ENCODE measurements around the gene TSPAN11.

TSPAN11 gene

DNA sequence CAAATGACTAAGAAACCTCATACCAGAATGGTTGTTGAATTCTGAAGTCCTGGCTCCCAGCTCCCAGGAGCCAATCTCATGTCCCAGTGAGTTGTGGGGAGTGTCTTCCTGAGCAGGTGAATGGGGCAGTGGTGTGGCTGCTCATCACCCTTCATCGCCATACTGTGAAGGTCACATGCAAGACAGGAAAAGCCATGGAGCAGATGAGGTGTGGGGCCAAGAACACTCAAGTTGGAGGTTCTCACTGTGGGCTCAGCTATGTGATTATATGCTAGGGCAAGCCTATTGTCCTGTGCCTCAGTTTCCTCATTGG lies 16.6 kb upstream of the TSPAN11 start:
- no peak for DNase-seq (ENCODE audit: low read depth in 2 of 2, low spot score in 1 of 2)

DNA sequence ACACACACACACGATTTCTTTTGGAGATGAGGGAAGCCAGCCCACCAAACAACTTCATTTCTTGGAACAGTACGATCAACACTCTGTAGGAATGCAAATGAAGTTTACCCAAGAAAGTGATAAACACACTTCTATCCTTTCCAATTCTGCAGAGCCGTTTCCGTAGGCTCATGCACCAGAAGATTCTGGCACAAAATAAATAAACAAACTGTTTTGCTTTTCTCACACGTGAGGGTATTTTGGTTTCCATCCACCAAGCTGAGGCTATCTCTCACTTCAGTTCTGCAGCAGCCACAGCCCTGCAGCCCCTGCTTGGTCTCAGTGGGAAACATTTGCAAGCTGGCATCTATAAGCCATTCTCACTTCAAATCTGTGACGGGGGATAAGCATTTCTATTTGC lies 15.3 kb upstream of the TSPAN11 start:
- DNase-seq (ENCODE audit: low read depth in 2 of 2, low spot score in 1 of 2) = no peak

DNA sequence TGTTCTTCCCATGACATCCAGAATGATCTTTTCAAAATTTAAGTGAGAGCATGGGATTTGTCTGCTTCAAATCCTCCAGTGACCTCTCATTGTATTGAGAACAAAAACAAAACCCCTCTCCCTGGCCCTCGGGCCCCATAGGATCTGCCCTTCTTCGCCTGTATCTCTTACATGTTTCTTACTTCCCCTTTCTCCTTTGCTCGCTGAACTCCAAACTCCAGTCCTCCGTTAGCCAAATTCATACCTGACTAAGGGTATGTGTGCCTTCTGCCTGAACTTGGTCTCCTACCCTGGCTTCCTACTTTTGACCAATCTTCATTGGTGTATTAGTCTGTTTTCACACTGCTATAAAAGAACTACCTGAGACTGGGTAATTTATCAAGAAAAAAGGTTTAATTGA lies 13.2 kb upstream of the TSPAN11 start:
- no peak for DNase-seq (ENCODE audit: low read depth in 2 of 2, low spot score in 1 of 2)

DNA sequence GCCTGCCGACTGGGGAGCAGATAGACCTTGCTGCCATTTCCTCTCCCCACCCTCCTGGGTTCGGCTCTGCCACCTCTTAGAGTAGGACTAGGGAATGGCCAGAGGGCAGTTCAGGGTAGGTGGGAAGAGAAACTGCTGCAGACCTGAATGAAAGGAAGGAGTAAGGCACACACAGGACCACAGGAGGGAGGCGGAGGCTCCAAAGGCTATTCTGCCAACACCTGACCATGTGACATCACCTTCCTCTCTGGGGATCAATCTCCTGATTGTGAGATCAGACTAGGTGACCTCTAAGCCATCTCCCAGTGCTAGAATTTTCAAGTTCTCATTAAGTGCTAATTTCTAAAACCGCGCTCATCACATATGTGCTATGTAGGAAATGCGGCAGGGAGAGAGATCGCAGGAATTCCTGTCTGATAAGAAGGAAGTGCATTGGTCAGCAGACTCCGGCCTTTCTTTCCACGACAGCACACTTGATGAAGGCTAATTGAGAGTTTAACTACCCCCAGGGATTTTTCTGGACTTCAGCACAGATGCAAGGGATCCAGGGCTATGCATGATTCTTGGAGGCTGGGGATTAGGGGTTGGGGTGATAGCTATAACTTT lies 11.5 kb upstream of the TSPAN11 start:
- DNase-seq (ENCODE audit: low read depth in 2 of 2, low spot score in 1 of 2) = no peak

DNA sequence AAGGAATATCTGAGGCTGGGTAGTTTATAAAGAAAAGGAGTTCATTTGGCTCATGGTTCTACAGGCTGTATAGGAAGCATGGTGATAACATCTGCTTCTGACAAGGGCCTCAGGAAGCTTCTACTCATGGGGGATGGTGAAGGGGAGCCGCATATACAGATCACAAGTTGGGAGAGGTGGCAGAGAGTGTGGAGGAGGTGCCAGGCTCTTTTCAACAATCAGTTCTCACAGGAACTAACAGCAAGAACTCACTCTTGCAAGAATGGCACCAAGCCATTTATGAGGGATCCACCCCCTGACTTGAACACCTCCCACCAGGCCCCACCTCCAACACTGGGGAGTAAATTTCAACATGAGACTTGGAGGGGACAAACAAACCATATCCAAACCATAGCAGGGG lies 3.5 kb upstream of the TSPAN11 start:
- no peak for DNase-seq (ENCODE audit: low read depth in 2 of 2, low spot score in 1 of 2)

DNA sequence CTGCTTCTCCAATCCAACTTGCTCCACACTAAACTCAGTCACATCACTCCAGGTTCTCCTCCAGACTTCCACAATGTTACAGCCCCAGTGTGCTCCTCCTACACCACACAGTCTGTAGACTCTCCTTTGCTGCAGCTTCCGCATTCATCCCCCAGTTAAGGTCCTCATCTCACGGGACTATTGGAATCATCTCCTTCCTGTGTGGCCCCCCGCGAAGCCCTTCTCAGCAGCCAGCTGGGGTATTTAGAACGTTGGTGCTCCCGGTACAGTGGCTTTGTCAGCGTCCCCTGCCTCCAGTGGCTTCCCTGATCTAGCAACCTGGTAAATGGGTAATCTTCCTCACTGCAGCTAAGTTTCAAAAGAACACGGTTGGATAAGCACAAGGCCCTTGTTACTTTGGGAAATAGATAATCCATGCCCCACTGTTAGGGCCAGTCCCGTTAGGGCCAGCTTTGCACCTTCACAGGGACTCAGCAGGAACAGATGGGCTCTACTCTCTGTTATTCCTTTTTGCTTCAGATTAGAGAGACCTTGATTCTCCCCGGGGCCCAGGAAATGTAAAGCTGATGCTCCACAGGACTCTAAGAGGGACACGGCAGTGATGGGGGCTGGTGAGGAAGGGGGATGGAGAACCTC lies 823 bp upstream of the TSPAN11 start:
- DNase-seq (ENCODE audit: low read depth in 2 of 2, low spot score in 1 of 2) = no peak

DNA sequence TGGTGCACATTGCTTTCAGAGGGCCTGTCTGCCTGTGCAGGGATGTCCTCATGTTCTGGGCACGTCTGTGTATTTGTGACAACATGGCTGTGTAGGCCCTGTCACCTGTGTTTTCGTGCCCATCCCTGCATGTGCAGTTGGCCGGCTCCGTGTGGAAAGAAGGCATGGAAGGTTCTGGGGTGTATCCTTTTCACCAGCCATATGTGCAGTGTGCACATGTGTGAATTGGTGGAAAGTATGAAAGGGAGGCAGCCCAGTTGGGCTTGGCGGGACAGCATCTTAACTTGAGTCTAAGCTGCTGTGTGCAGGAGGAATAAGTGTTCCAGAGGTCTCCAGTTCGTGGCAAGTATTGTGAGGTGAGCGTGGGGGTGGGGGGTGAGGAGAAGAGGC lies 669 bp downstream of the TSPAN11 start:
- no peak for DNase-seq (ENCODE audit: low read depth in 2 of 2, low spot score in 1 of 2)

DNA sequence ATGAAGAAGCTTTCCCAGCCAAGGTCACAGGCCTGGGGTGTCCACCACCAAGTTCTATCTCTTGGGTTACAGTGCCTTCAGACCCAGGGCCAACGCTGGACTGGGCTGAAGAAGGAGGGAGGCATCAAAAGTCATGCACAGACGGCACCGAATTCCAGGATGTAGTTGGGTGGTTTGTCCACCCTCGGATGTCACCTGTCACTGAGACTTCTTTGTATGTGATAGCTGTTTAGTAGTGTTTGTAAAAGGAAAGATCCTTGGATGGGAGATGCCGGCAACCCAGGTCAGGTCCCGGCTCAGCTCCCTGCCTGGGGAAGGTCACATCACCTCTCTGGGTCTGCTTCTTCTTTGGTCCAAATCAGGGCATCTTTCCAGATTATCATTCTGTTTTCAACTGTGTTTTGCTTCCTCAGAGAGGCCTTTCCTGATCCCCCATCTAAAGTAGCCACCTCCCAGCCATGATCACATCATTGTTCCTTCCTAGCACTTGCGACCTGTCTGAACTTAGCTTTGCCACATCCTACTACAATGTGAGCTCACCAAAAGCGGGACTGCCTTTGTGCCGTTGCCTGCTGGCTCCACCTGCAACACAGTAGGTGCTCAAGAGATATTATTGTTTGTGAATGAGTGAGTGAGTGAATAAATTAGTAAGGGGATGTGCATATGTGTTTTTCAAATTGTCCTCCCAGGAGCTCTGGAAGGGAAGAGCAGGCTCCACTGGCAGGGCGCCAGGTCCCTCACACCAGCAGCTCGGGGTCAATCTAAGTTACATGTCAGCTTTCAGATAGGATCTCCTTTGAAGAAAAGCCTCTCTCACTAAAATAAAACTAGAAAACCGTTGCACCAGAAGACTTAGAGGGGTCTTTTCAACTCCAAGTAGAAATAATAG lies 2.1 kb downstream of the TSPAN11 start:
- no peak for DNase-seq (ENCODE audit: low read depth in 2 of 2, low spot score in 1 of 2)

DNA sequence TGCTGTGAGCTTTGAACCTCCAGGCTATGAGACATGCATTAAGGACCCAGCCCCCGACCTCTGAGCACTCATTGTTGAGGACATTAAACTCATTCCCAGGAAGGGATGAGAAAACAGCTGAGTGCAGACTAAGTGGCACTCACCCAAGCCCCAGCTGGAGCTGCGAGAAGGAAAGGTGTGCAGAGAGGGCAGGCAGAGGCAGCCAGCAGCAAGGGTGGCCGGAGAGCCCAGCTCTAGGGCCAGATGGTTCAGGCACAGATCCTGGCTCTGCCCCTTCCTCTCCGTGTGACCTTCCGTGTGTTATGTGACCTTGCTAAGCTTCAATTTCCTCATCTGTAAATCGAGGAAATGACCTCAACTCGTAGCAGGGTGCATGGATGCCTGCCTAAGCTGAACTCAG lies 3.7 kb downstream of the TSPAN11 start:
- no peak for DNase-seq (ENCODE audit: low read depth in 2 of 2, low spot score in 1 of 2)

DNA sequence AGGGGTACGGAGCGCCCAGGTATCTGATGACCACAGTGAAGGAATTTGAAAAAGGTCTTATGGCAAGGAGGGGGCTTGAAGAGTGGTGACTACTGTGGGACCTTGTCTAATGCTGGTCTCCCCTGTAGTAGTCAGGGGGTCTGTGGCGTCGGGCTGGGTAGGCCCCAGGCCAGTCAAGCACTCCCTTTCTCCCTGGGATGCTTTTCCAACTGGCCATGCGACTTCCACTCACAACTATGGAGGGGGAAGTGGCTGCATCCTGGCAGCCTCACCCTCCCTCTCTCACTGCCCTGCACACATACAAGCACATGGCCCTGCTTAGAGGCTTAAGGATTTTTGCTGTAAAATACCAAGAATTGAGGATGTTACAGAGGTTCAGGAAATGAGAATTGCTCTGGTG lies 4.1 kb downstream of the TSPAN11 start:
- DNase-seq (ENCODE audit: low read depth in 2 of 2, low spot score in 1 of 2) = no peak

DNA sequence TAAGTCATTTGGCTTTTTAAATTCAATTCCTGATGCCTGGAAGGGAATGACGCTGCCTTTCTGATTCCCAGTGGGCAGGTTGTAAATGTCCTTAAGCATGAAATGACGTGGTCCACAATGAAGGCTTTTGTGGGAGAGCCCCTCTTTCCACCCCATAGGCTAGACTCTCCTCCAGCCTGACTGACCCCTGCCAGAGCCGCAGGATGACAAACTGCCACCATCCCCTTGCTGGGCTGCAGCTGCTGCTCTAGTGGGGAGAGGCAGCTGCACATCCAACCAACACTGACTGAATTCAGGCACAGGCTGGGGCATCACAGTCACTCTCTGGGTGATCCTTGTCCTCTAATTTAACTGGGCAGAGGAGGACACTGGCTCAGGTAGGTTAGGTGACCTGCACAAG lies 6.3 kb downstream of the TSPAN11 start:
- DNase-seq (ENCODE audit: low read depth in 2 of 2, low spot score in 1 of 2) = no peak

DNA sequence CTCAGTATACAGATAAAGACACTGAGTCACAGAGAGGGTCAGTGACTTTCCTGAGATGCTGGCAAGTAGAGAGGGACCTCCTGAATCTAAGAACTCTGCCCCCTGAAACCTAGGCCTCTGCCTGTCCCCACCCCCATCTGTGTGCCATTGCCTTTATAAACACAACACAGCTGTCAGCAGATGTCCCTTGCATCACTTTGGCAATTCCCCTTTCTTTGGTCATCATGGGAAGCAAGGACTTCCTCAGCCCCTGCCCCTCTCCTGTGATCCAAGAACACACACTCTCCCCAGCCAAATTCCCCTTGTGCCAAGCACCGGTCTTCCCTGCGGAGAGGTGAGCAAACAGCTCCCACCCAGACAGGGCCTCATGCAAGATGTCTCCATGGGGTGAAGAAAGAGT lies 8.3 kb downstream of the TSPAN11 start:
- DNase-seq (ENCODE audit: low read depth in 2 of 2, low spot score in 1 of 2) = no peak

DNA sequence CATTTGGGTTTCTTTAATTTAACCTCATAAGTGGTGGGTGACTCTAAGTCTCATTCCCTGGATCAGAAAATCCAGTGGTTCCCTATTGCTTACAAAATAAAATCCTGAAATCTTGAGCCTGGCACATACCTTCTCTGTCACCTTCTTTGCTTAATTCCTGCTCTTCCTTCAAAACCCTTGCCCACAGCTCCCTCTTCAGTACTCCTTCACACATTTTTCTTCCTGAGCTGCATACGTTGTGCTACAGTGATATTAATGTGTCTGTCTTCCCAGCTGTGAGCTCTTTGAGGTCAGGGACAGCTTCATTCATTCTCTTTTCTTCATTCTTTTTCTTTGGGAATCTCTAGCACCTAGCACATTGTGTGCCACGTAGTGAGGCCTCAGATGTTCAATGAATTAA lies 9.5 kb downstream of the TSPAN11 start:
- DNase-seq (ENCODE audit: low read depth in 2 of 2, low spot score in 1 of 2) = no peak

DNA sequence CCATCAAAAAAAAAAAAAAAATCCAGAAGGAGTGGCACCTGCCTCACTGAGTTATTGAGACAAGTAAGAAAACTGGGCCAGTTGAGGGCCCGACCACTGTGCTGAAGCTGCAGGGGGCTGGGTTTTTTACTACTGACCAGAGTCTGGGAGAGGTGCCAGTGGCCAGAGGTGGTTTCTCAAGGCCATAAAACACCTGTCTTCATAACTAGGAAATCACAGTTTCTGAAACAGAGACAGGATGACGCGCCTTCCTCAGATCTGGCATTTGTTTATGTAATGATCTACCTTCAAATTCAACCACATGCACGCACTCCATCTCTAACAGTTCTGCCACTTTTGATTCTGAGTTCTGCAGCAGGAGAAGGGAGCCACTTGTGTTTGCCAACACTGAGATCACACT lies 12.7 kb downstream of the TSPAN11 start:
- DNase-seq (ENCODE audit: low read depth in 2 of 2, low spot score in 1 of 2) = no peak

DNA sequence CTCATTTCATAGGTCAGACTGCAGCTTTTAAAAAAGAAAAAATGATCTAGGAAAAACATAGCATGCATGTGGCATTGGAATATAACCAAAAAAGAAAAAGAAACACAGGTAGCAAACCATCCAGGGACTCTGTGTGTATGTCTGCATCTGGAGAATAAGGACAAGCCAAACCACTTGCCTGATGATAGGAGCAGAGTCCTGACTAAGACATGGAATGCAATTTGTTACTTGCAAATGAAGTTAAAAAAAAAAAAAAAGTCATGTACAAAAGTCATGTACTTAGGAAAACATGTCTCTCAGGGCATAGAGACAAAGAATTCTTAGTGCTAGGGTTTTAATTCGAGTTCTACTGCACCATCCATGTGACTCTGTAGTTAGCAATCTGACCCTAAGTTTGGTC lies 15.9 kb downstream of the TSPAN11 start:
- DNase-seq (ENCODE audit: low read depth in 2 of 2, low spot score in 1 of 2) = no peak

DNA sequence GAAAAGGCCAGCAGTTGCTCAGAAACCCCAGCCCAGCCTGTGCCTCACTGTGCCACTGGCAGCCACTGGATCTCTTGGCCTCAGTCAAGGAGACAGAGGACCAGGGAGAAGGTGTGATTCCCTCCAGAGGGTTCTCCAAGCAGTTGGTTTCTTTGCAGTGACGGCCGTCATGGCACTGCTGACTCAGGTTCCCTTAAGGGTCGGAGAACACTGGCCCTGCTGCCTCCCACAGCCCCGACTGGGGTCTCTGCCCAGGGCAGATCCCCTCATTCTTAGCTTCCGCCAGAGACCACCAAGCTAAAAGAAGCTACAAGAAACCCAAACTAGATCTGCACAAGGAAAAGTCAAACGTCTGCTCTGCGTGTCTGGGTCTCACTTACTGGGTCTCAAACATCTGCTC lies 16.4 kb downstream of the TSPAN11 start:
- DNase-seq (ENCODE audit: low read depth in 2 of 2, low spot score in 1 of 2) = no peak

DNA sequence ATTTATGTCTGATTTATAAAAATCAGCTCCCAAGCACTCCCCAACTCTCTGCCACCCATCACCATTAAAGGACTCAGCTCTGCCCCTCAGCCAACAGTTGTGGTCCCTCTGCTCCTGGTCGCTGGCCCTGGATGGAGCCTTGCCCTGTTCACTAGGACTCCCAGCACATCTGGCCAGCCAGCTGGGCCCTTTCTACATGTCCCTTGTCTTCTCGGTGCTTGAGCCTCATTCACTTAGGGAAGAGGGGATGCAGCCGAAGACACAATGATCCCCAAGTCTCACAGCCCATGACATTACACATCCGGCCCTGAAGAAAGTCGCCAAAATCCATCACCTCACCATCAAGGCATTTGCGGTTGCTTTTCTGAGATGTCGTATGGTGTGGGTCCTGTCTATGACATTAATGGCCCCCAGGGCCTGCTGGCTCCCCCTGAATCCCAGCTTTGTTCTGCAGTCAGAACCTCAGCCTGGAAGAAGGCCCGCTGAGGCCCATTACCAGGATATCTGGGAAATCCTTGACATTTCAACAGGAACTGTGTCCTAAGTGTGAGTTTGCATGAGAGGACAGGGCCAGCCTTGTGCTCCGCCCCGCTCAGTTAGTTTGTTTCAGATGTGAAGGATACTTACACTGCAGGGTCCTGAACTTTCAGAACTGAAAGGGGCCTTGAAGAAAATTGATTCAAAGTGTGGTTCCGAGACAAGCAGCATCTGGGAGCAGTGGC lies 19.1 kb downstream of the TSPAN11 start:
- no peak for DNase-seq (ENCODE audit: low read depth in 2 of 2, low spot score in 1 of 2)

DNA sequence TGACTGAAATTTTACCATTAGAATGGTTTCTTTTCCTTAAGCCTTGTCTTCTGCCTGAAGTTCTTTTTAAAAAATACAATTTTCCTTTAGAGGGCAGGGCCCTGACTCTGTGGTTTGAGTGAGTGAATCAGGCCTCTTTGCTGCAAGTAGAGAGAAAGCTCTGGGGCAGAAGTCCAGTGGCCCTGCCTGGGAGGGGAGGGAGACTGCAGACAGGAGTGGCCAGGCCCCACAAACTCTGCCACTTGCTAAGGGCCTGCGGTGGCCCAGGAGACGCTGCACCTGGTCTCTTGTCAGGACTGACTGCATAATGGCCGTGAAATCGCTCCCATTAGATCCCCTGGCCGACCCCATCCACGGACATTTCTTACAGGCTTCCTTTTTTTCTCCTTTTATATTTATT lies 25.5 kb downstream of the TSPAN11 start:
- no peak for DNase-seq (ENCODE audit: low read depth in 2 of 2, low spot score in 1 of 2)

DNA sequence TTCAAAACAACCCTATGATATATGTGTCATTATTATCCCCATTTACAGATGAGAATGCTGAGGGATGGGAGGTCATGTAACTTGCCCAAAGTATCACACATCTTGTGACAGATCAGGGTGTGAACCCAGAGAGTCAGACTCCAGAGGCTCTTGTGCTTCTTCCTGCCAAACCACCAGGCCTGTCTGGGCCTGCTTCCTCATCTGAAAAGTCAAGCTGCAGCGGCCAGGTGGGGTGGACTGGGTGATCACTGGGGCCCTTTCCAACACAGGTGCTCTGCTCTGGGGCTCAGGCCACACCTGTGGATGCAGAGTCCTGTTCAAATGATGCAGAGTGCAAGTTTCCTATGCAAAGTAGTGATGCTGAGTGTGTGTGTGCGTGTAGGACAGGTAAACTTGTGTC lies 26.7 kb downstream of the TSPAN11 start:
- no peak for DNase-seq (ENCODE audit: low read depth in 2 of 2, low spot score in 1 of 2)

DNA sequence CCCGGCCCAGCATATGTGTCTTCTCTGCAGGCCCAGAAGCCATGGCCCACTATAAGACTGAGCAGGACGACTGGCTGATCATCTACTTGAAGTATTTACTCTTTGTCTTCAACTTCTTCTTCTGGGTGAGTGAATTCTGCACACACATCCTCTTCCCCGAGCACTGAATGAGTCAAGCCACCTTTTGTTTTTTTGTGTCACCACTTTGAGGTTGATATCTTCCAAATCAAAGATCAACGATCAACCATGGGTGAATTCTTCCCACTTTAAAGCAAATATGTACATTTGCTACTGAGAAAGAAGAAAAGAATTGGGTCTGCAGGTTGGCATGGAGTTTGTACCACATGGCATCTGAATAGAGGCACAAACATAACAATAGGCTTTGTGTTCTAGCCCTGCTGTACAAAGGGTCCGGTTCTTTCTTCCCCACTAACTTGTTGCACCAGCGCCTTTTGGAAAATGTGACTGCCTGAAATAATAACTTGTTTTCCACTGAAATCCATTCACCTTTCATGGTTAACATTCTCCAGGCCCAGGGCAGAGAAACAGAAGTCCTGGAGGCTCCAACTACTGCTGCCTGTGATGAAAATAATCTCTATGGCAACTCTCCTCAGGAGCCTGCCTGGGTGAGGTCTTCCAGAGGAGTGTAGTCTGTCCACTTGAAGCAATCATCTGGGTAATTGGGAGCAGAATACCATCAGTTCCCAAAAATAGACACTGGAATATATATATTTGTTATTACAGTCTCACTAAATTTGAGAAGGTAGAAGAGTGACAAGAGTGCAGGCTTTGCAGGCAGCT lies 27.6 kb downstream of the TSPAN11 start:
- DNase-seq (ENCODE audit: low read depth in 2 of 2, low spot score in 1 of 2) = no peak

DNA sequence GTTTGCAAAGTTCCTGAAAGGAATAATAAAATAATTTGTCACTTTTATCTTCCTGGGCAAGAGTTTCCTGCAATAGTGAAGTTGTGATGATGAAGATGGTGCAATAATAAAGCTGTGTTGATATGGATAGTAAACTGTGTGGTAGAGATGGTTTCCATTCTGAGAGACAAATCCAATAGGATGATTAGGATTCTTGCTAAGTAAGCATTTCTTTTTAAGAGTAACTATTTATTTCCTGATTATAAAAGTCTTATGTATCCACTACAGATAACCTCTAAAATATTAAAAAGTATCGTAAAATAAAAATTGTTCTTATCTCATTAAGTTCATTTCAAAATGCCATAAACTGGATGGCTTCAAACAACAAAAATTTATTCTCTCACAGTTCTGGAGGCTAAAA lies 28.7 kb downstream of the TSPAN11 start:
- DNase-seq (ENCODE audit: low read depth in 2 of 2, low spot score in 1 of 2) = no peak
